RPMI8226 (cell line): ENCODE measurements around the gene MYO5B.

ENCODE experiments used
- DNase-seq: peaks from one replicate; pipeline ENCODE4 v3.0.0-alpha.2; 2015

MYO5B gene

GRCh38 chr18:49875155-49875554, 319.8 kb downstream of the MYO5B start:
- DNase-seq = no peak

- DNase-seq = no peak
Measured at GRCh38 chr18:49874238-49874637, 320.7 kb downstream of the MYO5B start.

GRCh38 chr18:49869354-49869753, 325.6 kb downstream of the MYO5B start:
- no peak for DNase-seq

DNA sequence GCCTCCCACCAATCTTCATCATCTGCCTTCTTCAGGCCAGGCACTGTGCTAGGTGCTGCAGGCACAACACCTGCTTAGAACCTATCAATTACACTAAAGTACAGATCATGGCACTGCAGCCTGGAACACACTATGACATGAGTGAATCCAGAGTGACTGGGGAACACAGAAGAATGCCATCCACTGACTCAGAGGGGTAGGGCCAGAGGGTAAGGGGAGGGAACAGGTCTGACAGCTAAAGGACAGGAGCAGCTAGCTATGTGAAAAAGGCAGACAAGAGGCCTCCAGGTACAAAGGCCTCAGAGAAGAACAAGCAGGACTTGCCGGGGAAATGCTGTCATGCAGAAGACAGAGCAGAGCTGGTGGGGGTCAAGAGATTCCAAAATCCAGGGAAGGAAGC, 328.3 kb downstream of the MYO5B start:
- DNase-seq = no peak

DNA sequence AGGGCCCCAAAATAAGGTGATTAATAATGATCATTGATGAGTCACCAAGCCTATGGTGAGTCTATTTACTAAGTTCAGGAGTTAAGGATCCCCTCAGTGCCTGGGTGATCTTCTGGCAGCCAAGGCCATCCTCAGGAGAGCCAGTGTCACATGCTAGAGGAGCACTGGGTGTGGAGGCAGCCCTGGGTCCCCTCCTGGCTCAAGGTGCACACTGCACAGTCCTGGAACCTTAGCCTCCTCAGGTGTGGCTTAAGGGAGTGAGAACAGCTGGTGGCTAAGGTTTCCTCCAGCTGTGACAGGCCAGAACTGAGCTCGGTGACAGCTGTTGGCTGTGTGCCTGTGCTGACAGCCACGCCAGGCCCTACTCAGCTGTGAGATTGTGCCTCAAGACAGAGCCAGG, 329.5 kb downstream of the MYO5B start:
- DNase-seq = peak; percentile 89

DNA sequence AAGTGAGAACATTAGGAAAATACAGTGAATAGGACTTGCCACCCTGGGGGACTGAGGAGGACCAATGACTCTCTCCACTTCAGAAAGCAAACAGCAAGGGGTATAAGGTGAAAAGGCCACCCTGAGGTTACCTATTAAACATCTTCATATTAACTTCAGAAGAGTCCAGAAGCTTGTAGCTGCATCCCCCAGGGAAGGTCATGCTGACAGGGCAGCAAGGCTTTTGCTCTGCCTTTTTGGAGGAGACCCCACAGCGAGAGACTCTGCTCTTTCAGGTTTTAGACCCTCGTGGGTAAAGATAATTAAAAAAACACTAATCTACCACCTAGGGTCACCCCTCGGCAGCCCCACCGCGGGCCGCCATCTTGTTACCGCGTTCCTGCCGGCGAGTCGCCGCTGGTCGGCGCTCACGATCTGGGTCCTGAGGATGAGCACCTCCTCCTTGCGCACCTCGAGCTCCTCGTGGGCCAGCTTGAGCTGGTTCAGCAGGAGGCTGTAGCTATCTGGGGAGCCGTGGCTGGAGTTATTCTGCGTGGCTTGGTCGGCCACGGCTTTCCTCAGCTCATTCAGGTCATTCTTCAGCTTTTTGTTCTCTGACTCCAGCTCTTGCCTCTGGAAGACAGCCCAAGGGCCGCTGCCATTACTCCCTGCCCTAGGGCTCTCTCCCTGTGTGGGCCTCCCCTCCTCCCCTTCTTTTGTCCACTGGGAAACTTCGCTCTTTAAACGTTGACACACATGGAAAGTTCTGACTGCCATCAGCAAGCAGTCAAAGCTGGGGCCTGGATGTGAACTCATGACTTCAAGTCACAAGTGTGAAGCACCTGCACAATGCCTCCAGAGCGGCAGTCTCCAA, 331.0 kb downstream of the MYO5B start:
- DNase-seq = no peak

GRCh38 chr18:49862656-49863385, 332.1 kb downstream of the MYO5B start:
- DNase-seq = no peak

GRCh38 chr18:49861659-49862058, 333.3 kb downstream of the MYO5B start:
- DNase-seq = peak; percentile 33

DNA sequence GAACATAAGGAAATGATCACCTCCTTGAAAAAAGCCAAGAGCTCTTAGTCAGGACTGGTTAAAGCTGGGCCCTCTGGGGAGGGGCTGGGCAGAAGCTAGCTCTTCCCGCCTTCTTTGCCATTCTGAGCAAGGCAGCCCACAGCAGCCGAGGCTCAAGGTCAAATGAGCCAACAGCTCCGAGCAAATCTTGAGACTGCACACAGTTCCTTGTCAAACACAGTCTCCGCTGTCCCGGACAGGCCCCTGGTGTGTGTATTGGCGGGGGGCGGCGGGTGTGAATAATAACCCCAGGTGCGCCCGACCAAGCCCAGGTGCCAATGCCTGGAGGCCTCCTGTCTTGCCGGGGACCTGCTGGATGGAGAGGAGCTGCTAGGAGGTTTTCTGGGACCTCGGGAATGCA, 335.2 kb downstream of the MYO5B start:
- DNase-seq = no peak

DNA sequence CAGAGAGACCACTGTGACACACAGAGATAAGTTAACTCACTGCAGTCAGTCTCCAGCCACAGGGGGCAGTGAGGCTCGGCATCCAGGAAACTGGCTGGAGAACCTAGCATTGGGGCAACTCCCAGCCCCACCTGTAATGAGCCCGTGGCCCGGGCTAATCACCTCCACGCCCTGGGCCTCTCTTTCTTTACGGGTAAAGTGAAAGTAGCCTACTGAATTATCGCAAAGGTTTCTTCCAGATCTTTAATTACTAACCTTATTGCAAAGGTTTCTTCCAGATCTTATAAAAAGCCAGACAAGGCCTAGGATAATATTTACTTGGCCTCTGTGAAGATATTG, 336.0 kb downstream of the MYO5B start:
- DNase-seq = no peak

- DNase-seq = peak; percentile 74
Measured at GRCh38 chr18:49858309-49859020, 336.5 kb downstream of the MYO5B start.

GRCh38 chr18:49857708-49858107, 337.2 kb downstream of the MYO5B start:
- DNase-seq = no peak

DNA sequence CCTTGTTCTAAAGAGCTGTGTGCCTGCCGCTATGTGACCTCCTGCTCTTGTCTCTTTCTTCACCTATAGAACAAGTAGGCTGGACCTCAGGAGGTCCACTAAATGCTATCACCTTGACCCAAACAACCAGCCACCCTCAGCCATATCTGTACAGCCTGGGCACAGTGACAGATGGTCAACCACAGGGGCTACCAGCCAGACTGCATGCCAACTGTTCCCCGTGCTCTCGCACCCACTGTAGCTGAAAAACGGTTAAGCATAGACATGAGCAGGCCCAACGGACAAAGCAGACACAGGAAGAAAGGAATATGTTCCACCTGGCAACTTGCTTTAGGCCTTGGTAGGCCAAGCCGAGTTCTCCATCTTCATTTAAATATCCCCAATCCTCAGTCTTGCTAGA, 338.5 kb downstream of the MYO5B start:
- no peak for DNase-seq

GRCh38 chr18:49855711-49856415, 339.1 kb downstream of the MYO5B start:
- DNase-seq = no peak

GRCh38 chr18:49854681-49855080, 340.3 kb downstream of the MYO5B start:
- no peak for DNase-seq

DNA sequence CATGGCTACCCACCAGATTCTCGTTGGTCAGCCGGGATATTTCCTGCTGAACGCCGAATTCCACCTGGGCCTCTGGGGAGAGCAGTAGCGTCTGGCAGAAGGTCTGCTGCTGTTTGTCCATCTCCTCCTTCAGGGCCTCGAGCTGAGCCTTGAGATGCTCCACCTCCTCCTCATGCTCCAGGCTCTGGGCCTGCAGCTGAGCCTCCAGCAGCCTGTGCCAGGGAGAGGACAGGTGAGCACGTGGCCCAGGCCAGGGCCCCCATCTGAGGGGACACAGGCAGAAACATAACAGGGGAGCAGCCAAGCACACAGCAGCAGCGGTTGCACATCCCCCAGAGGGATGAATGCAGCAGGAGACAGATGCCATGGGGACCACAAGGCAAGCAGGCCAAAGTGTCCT, 341.5 kb downstream of the MYO5B start:
- DNase-seq = no peak

- DNase-seq = no peak
Measured at GRCh38 chr18:49853011-49853410, 341.9 kb downstream of the MYO5B start.

GRCh38 chr18:49851624-49852023, 343.3 kb downstream of the MYO5B start:
- peak; percentile 19 for DNase-seq

- DNase-seq = no peak
Measured at GRCh38 chr18:49850636-49851035, 344.3 kb downstream of the MYO5B start.

DNA sequence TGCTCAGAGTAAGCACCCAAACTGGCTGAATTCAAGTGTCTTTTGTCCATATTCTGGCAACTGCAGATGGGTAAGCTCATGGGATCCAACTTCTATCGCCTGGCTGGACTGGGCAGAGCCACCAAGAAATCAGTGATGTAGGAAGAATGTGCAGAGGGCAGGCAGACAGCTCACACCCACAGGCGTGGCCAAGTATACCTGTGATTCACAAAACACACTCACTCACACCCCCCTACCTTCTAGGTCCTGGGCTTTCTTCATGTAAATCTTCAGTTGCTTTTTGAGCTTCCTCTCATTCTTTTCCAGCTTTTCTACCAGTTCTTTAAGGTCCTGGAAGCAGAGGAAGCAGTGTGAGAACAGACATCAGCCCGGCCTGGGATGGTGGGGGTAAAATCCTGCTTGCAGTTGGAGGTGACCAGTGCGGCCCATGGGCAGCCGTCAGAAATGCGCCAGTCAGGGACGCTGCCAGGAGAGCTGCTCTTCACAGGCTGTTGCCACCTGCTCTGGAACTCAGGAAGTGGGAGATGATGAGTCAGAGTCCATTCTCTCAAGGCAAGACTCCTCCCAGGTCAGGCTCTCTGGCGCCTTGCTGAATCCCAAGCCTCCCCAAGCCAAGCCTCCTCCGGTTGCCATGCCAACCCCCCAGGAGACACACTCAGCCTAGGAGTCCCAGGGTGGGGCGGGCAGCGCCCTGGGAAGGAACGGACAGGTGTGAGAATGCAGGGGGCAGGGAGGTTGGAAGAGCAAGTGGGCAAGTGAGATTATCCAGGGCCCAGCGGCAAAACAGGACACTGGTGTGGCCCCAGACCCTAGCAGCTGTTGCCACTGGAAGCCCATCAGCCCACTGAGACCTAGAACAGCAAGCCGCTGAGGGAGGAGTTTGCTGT, 345.4 kb downstream of the MYO5B start:
- DNase-seq = peak; percentile 81

DNA sequence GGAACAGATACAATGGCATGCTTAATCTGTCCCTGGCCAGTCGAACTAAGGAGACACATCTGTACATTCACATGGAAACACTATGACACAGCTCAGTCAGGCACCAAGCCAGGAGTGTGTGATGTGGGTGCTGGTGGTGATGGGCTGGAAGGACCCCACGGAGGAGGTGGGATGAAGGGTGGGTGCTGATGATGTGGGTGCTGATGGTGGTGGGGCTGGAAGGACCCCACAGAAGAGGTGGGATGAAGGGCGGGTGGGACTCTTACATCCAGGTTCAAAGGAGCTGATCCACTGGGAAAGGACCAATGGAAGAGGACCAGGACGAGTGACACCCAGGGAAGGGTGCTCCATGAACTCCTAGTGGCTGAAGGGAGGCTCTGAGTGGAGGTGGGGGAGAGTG, 346.8 kb downstream of the MYO5B start:
- DNase-seq = no peak

DNA sequence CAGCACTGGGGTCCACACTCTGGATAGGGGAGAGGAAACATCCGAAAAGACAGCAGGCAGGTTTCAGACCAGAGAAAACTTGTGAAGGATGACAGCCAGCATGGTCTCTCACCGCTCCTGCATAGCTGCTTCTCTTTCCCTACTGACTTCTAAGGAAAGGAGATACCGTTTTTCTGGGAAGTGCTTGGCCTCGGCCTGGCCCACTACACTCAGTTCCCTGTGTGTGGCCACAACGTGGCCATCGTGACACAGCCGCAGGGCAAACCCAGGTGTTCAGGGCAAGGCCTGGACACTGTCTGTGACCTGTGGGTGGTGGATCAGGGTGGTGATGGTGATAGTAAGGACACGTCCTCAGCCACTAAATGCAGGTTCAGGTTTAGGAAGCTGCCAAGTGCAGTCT, 347.4 kb downstream of the MYO5B start:
- no peak for DNase-seq
